ENCODE measurements around the gene NOTUM.

The NOTUM gene

DNA sequence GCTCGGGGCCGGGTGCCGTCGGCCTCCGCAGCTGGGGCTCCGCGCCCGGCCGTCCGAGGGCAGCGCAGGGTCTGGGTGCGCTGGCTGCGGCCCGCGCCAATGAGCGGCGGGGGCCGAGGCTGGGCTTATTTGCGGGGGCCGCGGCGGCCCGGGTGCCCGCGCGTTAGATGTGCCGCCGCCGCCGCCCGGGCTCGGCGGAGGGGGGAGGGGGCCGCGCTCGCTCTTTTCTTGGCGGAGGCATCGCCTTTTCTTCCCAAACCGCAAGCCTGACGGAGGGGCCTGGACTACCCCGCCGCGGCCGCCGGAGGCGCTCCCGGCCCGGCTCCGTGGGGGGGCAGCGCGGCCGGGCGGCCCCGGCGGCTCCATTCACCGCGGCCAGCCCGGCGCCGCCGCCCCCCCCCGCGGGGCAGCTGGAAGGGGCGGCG is at the start of gene NOTUM:
Gene NOTUM, minus strand, starts transcription at position 101 of the 425 bp plus-strand sequence. CDS start 278 bp downstream, outside the sequence.
- no peak within 1 kb of the TSS for H3K4me3 ChIP-seq (replicated peaks; ENCODE audit: low read depth, low read length)
- no peak for TF ChIP-seq CTCF (IDR thresholded peaks at IDR 0.05; ENCODE audit: low read depth, low read length, missing control alignments)

DNA sequence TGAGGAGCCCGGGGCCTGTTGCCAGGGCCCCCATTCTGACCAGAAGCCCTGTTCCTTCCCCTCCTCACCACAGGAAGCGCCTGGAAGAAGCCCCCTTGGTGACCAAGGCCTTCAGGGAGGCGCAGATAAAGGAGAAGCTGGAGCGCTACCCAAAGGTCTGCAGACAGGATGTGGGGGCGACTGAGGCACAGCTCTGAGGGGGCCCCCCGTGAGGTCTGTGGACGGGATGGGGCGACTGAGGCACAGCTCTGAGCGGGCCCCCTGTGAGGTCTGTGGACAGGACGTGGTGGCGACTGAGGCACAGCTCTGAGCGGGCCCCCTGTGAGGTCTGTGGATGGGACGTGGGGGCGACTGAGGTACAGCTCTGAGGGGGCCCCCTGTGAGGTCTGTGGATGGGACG is 48.4 kb upstream of the NOTUM start:
- H3K4me3 ChIP-seq (replicated peaks; ENCODE audit: low read depth, low read length): no peak overlapping the region
- TF ChIP-seq CTCF (IDR thresholded peaks at IDR 0.05; ENCODE audit: low read depth, low read length, missing control alignments): no peak
- no peak for DNase-seq (ENCODE audit: extremely low read depth, low read depth)

More for the DNA sequence above, at the start of gene NOTUM:
- DNase-seq (ENCODE audit: extremely low read depth, low read depth): no peak

DNA sequence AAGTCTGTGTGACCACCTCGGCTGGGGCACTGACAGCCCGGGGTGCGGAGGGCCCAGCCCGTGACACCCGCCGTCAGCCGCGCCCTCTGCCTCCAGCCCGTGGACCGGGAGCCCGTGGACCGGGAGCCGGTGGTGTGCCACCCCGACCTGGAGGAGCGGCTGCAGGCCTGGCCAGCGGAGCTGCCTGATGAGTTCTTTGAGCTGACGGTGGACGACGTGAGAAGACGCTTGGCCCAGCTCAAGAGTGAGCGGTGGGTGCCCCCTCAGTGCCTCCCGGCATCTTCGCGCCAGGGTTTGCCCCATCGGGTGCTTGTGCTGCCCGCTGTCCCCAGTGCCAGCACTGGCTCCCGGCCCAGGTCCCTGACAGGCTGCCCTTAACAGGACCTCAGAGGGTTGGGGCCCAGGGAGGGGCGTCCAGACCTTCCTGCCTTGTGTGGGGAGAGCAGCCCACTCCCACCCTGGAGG is 48.0 kb upstream of the NOTUM start:
- no peak for TF ChIP-seq CTCF (IDR thresholded peaks at IDR 0.05; ENCODE audit: low read depth, low read length, missing control alignments)
- no peak for DNase-seq (ENCODE audit: extremely low read depth, low read depth)
- no peak overlapping the region for H3K4me3 ChIP-seq (replicated peaks; ENCODE audit: low read depth, low read length)

GRCh38 chr17:82008258-82008940 is 47.4 kb upstream of the NOTUM start:
- TF ChIP-seq CTCF (IDR thresholded peaks at IDR 0.05; ENCODE audit: low read depth, low read length, missing control alignments): no peak
- no peak overlapping the region for H3K4me3 ChIP-seq (replicated peaks; ENCODE audit: low read depth, low read length)
- no peak for DNase-seq (ENCODE audit: extremely low read depth, low read depth)

- TF ChIP-seq CTCF (IDR thresholded peaks at IDR 0.05; ENCODE audit: low read depth, low read length, missing control alignments): no peak
- no peak overlapping the region for H3K4me3 ChIP-seq (replicated peaks; ENCODE audit: low read depth, low read length)
- DNase-seq (ENCODE audit: extremely low read depth, low read depth): no peak
These were observed 46.7 kb upstream of the NOTUM start for GRCh38 chr17:82007495-82008257.

DNA sequence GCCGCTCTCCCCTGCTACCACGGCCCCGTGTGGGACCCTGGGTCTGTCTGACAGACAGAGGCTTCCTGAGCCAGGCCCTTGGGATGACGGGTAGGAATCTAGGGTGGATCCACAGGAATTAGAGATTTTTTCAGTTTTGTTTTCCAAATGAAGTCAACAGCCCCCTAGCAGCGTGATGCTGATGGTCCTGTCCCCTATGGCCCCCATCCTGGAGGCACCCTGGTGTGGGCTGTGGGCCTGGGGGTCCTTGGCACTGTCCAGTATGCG is 46.2 kb upstream of the NOTUM start:
- no peak for TF ChIP-seq CTCF (IDR thresholded peaks at IDR 0.05; ENCODE audit: low read depth, low read length, missing control alignments)
- no peak for DNase-seq (ENCODE audit: extremely low read depth, low read depth)
- H3K4me3 ChIP-seq (replicated peaks; ENCODE audit: low read depth, low read length): no peak overlapping the region

Measured in HFF-Myc (cell line).